ENCODE measurements around the gene SLC35G3.

- TF ChIP-seq CTCF (IDR thresholded peaks at IDR 0.05; ENCODE audit: low read depth, low read length, missing input control) (no peak), JUND (IDR thresholded peaks at IDR 0.05) (no peak)
Measured at GRCh38 chr17:35166526-35166925, 27.7 kb downstream of the SLC35G3 start.
